ENCODE results near the gene SCUBE3. TPM values are rescaled to one million over a fixed set of nuclear protein-coding genes. Genes with fewer than 3 reads are reported as not detected.
A peak's percentile ranks its signal among the peaks of the same experiment; 100 is the strongest.

The SCUBE3 gene
- total and polyA plus RNA-seq, 5 donors from 2014 or later: 0.03 to 0.11 (median 0.05) TPM; not detected in 2

GRCh38 chr6:35242486-35242885, 28.7 kb downstream of the SCUBE3 start:
- peaks cover 0 to 11% (median 1%) of the 10 kb centered on the region in 4 donors for H3K4me1 Mint-ChIP-seq
- no peak overlapping the region for H3K4me3 ChIP-seq (ENCODE audit: low read depth, low read length)
- no peak overlapping the region for H3K4me3 Mint-ChIP-seq
- peaks cover 26% of the 10 kb centered on the region for H3K36me3 Mint-ChIP-seq
- no peak for ATAC-seq (ENCODE audit: low read depth in 2 of 2)
- H3K9me3 Mint-ChIP-seq: peaks cover 0 to 2% (median 0%) of the 10 kb centered on the region in 7 donors
- no peaks in the 10 kb centered on the region for H3K36me3 ChIP-seq (ENCODE audit: control insufficient read depth, insufficient read depth, low read length)
- H3K27ac Mint-ChIP-seq: peak overlapping the region in 1 of 3 donors; percentile 78
- peaks cover under 1% of the 10 kb centered on the region for H3K4me1 ChIP-seq (ENCODE audit: control insufficient read depth, insufficient read depth, low read length, poor library complexity, severe bottlenecking)
- no peaks in the 10 kb centered on the region for H3K27me3 ChIP-seq (ENCODE audit: control insufficient read depth, insufficient read depth, low read length)
- DNase-seq: no peak
- no peaks in the 10 kb centered on the region for H3K9me3 ChIP-seq (ENCODE audit: control insufficient read depth in 2 of 2, low read length in 2 of 2)
- H3K27me3 Mint-ChIP-seq: no peaks in the 10 kb centered on the region
- no peak overlapping the region for H3K27ac ChIP-seq (ENCODE audit: insufficient read depth, low read length, poor library complexity, severe bottlenecking)

GRCh38 chr6:35242906-35243305, 29.1 kb downstream of the SCUBE3 start:
- ATAC-seq (ENCODE audit: low read depth in 2 of 2) (no peak), DNase-seq (no peak)
- Histone ChIP-seq H3K27ac (ENCODE audit: insufficient read depth, low read length, poor library complexity, severe bottlenecking) (no peak overlapping the region), H3K27me3 (ENCODE audit: control insufficient read depth, insufficient read depth, low read length) (no peaks in the 10 kb centered on the region), H3K4me3 (ENCODE audit: low read depth, low read length) (no peak overlapping the region), H3K9me3 (ENCODE audit: control insufficient read depth in 2 of 2, low read length in 2 of 2) (no peaks in the 10 kb centered on the region), H3K4me1 (ENCODE audit: control insufficient read depth, insufficient read depth, low read length, poor library complexity, severe bottlenecking) (peaks cover 4% of the 10 kb centered on the region), H3K36me3 (ENCODE audit: control insufficient read depth, insufficient read depth, low read length) (no peaks in the 10 kb centered on the region)
- Mint-ChIP-seq H3K27ac (peak overlapping the region in 1 of 3 donors; percentile 78), H3K4me1 (peaks cover 0 to 14% (median 5%) of the 10 kb centered on the region in 4 donors), H3K4me3 (no peak overlapping the region), H3K9me3 (peaks cover 0 to 2% (median 0%) of the 10 kb centered on the region in 7 donors), H3K27me3 (no peaks in the 10 kb centered on the region), H3K36me3 (peaks cover 26% of the 10 kb centered on the region)

GRCh38 chr6:35243386-35243958, 29.7 kb downstream of the SCUBE3 start:
- Histone ChIP-seq H3K9me3 (ENCODE audit: control insufficient read depth in 2 of 2, low read length in 2 of 2) (no peaks in the 10 kb centered on the region), H3K36me3 (ENCODE audit: control insufficient read depth, insufficient read depth, low read length) (no peaks in the 10 kb centered on the region), H3K4me1 (ENCODE audit: control insufficient read depth, insufficient read depth, low read length, poor library complexity, severe bottlenecking) (peaks cover 10% of the 10 kb centered on the region), H3K27me3 (ENCODE audit: control insufficient read depth, insufficient read depth, low read length) (no peaks in the 10 kb centered on the region), H3K27ac (ENCODE audit: insufficient read depth, low read length, poor library complexity, severe bottlenecking) (no peak overlapping the region), H3K4me3 (ENCODE audit: low read depth, low read length) (no peak overlapping the region)
- no peak for DNase-seq
- Mint-ChIP-seq H3K4me1 (peaks cover 0 to 15% (median 9%) of the 10 kb centered on the region in 4 donors), H3K9me3 (no peaks in the 10 kb centered on the region), H3K4me3 (no peak overlapping the region), H3K27ac (no peak overlapping the region), H3K36me3 (peaks cover 22% of the 10 kb centered on the region), H3K27me3 (no peaks in the 10 kb centered on the region)
- no peak for ATAC-seq (ENCODE audit: low read depth in 2 of 2)

GRCh38 chr6:35244551-35244950, 30.8 kb downstream of the SCUBE3 start:
- Histone ChIP-seq H3K4me3 (ENCODE audit: low read depth, low read length) (no peak overlapping the region), H3K27ac (ENCODE audit: insufficient read depth, low read length, poor library complexity, severe bottlenecking) (no peak overlapping the region), H3K9me3 (ENCODE audit: control insufficient read depth in 2 of 2, low read length in 2 of 2) (no peaks in the 10 kb centered on the region), H3K27me3 (ENCODE audit: control insufficient read depth, insufficient read depth, low read length) (no peaks in the 10 kb centered on the region), H3K4me1 (ENCODE audit: control insufficient read depth, insufficient read depth, low read length, poor library complexity, severe bottlenecking) (peaks cover 10% of the 10 kb centered on the region), H3K36me3 (ENCODE audit: control insufficient read depth, insufficient read depth, low read length) (no peaks in the 10 kb centered on the region)
- H3K9me3 Mint-ChIP-seq: no peaks in the 10 kb centered on the region
- no peak overlapping the region for H3K27ac Mint-ChIP-seq
- H3K4me3 Mint-ChIP-seq: no peak overlapping the region
- peaks cover 0 to 17% (median 11%) of the 10 kb centered on the region in 4 donors for H3K4me1 Mint-ChIP-seq
- no peak for DNase-seq
- ATAC-seq (ENCODE audit: low read depth in 2 of 2): no peak
- H3K36me3 Mint-ChIP-seq: peaks cover 21% of the 10 kb centered on the region
- H3K27me3 Mint-ChIP-seq: no peaks in the 10 kb centered on the region

GRCh38 chr6:35247642-35248231, 34.0 kb downstream of the SCUBE3 start:
- Mint-ChIP-seq H3K27ac (peak overlapping the region; percentile 42 to 85 (median 73)), H3K9me3 (no peaks in the 10 kb centered on the region)

GRCh38 chr6:35248300-35248699, 34.5 kb downstream of the SCUBE3 start:
- Mint-ChIP-seq H3K27me3 (no peaks in the 10 kb centered on the region), H3K4me3 (peak overlapping the region in 1 of 4 donors; percentile 5), H3K4me1 (peaks cover 6 to 22% (median 15%) of the 10 kb centered on the region in 4 donors), H3K27ac (peak overlapping the region in 2 of 3 donors; percentile 42 to 81), H3K9me3 (no peaks in the 10 kb centered on the region), H3K36me3 (peaks cover 26% of the 10 kb centered on the region)
- H3K4me1 ChIP-seq (ENCODE audit: control insufficient read depth, insufficient read depth, low read length, poor library complexity, severe bottlenecking): peaks cover 10% of the 10 kb centered on the region
- H3K27me3 ChIP-seq (ENCODE audit: control insufficient read depth, insufficient read depth, low read length): no peaks in the 10 kb centered on the region
- no peaks in the 10 kb centered on the region for H3K36me3 ChIP-seq (ENCODE audit: control insufficient read depth, insufficient read depth, low read length)
- H3K9me3 ChIP-seq (ENCODE audit: control insufficient read depth in 2 of 2, low read length in 2 of 2): no peaks in the 10 kb centered on the region
- H3K4me3 ChIP-seq (ENCODE audit: low read depth, low read length): no peak overlapping the region
- ATAC-seq (ENCODE audit: low read depth in 2 of 2) (no peak), DNase-seq (peak in 1 of 3 donors; percentile 24)
- no peak overlapping the region for H3K27ac ChIP-seq (ENCODE audit: insufficient read depth, low read length, poor library complexity, severe bottlenecking)

More at GRCh38 chr6:35247642-35248231, 34.0 kb downstream of the SCUBE3 start:
- DNase-seq: peak in 1 of 3 donors; percentile 33
- Mint-ChIP-seq H3K4me1 (peaks cover 5 to 19% (median 13%) of the 10 kb centered on the region in 4 donors), H3K36me3 (peaks cover 26% of the 10 kb centered on the region), H3K27me3 (no peaks in the 10 kb centered on the region), H3K4me3 (peak overlapping the region in 1 of 4 donors; percentile 5)
- Histone ChIP-seq H3K36me3 (ENCODE audit: control insufficient read depth, insufficient read depth, low read length) (no peaks in the 10 kb centered on the region), H3K4me3 (ENCODE audit: low read depth, low read length) (no peak overlapping the region), H3K4me1 (ENCODE audit: control insufficient read depth, insufficient read depth, low read length, poor library complexity, severe bottlenecking) (peaks cover 10% of the 10 kb centered on the region), H3K27me3 (ENCODE audit: control insufficient read depth, insufficient read depth, low read length) (no peaks in the 10 kb centered on the region), H3K27ac (ENCODE audit: insufficient read depth, low read length, poor library complexity, severe bottlenecking) (no peak overlapping the region), H3K9me3 (ENCODE audit: control insufficient read depth in 2 of 2, low read length in 2 of 2) (no peaks in the 10 kb centered on the region)
- no peak for ATAC-seq (ENCODE audit: low read depth in 2 of 2)

- Histone ChIP-seq H3K4me3 (ENCODE audit: low read depth, low read length) (no peak overlapping the region), H3K27ac (ENCODE audit: insufficient read depth, low read length, poor library complexity, severe bottlenecking) (no peak overlapping the region), H3K4me1 (ENCODE audit: control insufficient read depth, insufficient read depth, low read length, poor library complexity, severe bottlenecking) (peaks cover 10% of the 10 kb centered on the region), H3K36me3 (ENCODE audit: control insufficient read depth, insufficient read depth, low read length) (no peaks in the 10 kb centered on the region), H3K9me3 (ENCODE audit: control insufficient read depth in 2 of 2, low read length in 2 of 2) (no peaks in the 10 kb centered on the region), H3K27me3 (ENCODE audit: control insufficient read depth, insufficient read depth, low read length) (no peaks in the 10 kb centered on the region)
- Mint-ChIP-seq H3K27me3 (no peaks in the 10 kb centered on the region), H3K9me3 (no peaks in the 10 kb centered on the region), H3K4me1 (peaks cover 6 to 27% (median 16%) of the 10 kb centered on the region in 4 donors), H3K36me3 (peaks cover 28% of the 10 kb centered on the region), H3K27ac (peak overlapping the region in 2 of 3 donors; percentile 81 to 87), H3K4me3 (no peak overlapping the region)
- DNase-seq: no peak
- ATAC-seq (ENCODE audit: low read depth in 2 of 2): no peak
These were observed 35.2 kb downstream of the SCUBE3 start for GRCh38 chr6:35248965-35249364.

- ATAC-seq (ENCODE audit: low read depth in 2 of 2) (no peak), DNase-seq (no peak)
- Histone ChIP-seq H3K36me3 (ENCODE audit: control insufficient read depth, insufficient read depth, low read length) (no peaks in the 10 kb centered on the region), H3K9me3 (ENCODE audit: control insufficient read depth in 2 of 2, low read length in 2 of 2) (no peaks in the 10 kb centered on the region), H3K27ac (ENCODE audit: insufficient read depth, low read length, poor library complexity, severe bottlenecking) (no peak overlapping the region), H3K4me3 (ENCODE audit: low read depth, low read length) (no peak overlapping the region), H3K27me3 (ENCODE audit: control insufficient read depth, insufficient read depth, low read length) (no peaks in the 10 kb centered on the region), H3K4me1 (ENCODE audit: control insufficient read depth, insufficient read depth, low read length, poor library complexity, severe bottlenecking) (peaks cover 10% of the 10 kb centered on the region)
- peaks cover 6 to 28% (median 17%) of the 10 kb centered on the region in 4 donors for H3K4me1 Mint-ChIP-seq
- peaks cover 13% of the 10 kb centered on the region for H3K36me3 Mint-ChIP-seq
- H3K27me3 Mint-ChIP-seq: no peaks in the 10 kb centered on the region
- H3K9me3 Mint-ChIP-seq: no peaks in the 10 kb centered on the region
- no peak overlapping the region for H3K27ac Mint-ChIP-seq
- H3K4me3 Mint-ChIP-seq: no peak overlapping the region
These were observed 38.2 kb downstream of the SCUBE3 start for GRCh38 chr6:35251949-35252348.
